ENCODE results near the gene PHF2.
"Not testable (repeated sequence)": the region's sequence is repeated elsewhere in the genome, so short reads cannot be mapped to it uniquely, and the experiment has no call there.

Gene PHF2

GRCh38 chr9:93665128-93665636, 88.8 kb downstream of the PHF2 start:
- no peak for TF ChIP-seq GATA1 (IDR thresholded peaks at IDR 0.05; ENCODE audit: low read depth, low read length)
- TF ChIP-seq POLR2A (IDR thresholded peaks at IDR 0.05; ENCODE audit: low read length) = no peak
- DNase-seq = no peak

- TF ChIP-seq POLR2A (IDR thresholded peaks at IDR 0.05; ENCODE audit: low read length) = no peak
- no peak for TF ChIP-seq GATA1 (IDR thresholded peaks at IDR 0.05; ENCODE audit: low read depth, low read length)
- DNase-seq = no peak
Measured at GRCh38 chr9:93665637-93666438, 89.5 kb downstream of the PHF2 start.

DNA sequence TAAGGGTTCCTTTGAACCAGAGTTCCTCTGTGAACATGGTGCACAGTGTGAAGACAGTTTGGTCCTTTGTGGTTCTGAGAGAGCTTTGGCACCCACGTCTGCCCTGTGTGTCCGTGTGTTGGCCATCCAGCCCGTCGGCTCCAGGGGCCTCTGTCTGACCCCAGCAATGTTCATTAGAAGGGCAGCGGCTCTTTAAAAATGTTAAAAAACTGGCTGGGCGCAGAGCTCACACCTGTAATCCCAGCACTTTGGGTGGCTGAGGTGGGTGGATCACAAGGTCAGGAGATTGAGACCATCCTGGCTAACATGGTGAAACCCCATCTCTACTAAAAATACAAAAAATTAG, 90.0 kb downstream of the PHF2 start:
- not testable (repeated sequence) for DNase-seq

GRCh38 chr9:93667006-93667405, 90.6 kb downstream of the PHF2 start:
- TF ChIP-seq GATA1 (IDR thresholded peaks at IDR 0.05; ENCODE audit: low read depth, low read length) (no peak), POLR2A (IDR thresholded peaks at IDR 0.05; ENCODE audit: low read length) (no peak)
- no peak for DNase-seq

GRCh38 chr9:93667627-93668026, 91.2 kb downstream of the PHF2 start:
- no peak for DNase-seq
- no peak for TF ChIP-seq GATA1 (IDR thresholded peaks at IDR 0.05; ENCODE audit: low read depth, low read length)

GRCh38 chr9:93668261-93668871, 92.0 kb downstream of the PHF2 start:
- no peak for DNase-seq
- TF ChIP-seq POLR2A (IDR thresholded peaks at IDR 0.05; ENCODE audit: low read length) = no peak
- no peak for TF ChIP-seq GATA1 (IDR thresholded peaks at IDR 0.05; ENCODE audit: low read depth, low read length)

DNA sequence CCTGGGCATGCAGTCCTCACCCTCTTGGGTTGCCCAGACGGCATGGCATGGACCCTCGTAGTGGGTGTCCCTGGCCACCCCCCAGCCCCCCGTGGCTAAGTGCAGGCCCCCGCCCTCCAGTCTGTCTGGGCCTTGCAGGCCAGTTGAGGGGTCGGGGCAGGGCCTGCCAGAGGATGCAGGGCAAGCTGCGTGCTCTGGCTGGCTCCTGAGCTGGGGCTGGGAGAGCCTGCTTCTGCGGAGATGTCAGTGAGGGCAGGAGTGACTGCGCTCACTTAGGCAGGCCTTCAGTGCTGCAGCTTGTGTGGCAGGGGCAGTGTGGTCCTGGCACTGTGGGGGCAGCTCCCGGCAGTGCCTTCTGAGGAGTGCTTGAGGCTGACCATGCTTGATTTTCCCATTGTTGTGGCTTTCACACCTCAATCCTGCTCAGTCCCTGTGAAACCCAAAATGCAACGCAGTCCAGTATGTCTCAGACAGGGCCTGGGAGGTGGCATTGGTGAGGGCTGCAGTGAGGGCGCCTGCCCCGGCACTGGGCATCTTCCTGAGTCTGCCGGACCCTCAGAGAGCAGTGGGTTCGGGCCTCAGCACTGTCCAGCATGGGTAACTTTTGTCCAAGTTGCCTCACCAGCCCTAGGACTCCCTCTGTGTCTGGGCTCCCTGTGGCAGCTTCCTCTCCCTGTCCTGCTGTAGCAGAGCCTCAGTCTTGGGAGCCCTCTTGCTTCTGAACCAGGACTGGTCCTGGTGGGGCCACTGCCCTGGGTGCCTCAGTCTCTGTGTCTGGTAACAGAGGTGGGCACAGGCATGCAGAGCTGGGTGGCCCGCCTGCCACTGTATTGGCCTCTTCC, 93.0 kb downstream of the PHF2 start:
- no peak for TF ChIP-seq GATA1 (IDR thresholded peaks at IDR 0.05; ENCODE audit: low read depth, low read length)
- peak in 1 of 2 experiments; percentile 43 for DNase-seq

- DNase-seq = peak; percentile 21 to 43
- TF ChIP-seq POLR2A (IDR thresholded peaks at IDR 0.05; ENCODE audit: low read length) = no peak
- TF ChIP-seq GATA1 (IDR thresholded peaks at IDR 0.05; ENCODE audit: low read depth, low read length) = no peak
Measured at GRCh38 chr9:93669958-93670207, 93.5 kb downstream of the PHF2 start.

DNA sequence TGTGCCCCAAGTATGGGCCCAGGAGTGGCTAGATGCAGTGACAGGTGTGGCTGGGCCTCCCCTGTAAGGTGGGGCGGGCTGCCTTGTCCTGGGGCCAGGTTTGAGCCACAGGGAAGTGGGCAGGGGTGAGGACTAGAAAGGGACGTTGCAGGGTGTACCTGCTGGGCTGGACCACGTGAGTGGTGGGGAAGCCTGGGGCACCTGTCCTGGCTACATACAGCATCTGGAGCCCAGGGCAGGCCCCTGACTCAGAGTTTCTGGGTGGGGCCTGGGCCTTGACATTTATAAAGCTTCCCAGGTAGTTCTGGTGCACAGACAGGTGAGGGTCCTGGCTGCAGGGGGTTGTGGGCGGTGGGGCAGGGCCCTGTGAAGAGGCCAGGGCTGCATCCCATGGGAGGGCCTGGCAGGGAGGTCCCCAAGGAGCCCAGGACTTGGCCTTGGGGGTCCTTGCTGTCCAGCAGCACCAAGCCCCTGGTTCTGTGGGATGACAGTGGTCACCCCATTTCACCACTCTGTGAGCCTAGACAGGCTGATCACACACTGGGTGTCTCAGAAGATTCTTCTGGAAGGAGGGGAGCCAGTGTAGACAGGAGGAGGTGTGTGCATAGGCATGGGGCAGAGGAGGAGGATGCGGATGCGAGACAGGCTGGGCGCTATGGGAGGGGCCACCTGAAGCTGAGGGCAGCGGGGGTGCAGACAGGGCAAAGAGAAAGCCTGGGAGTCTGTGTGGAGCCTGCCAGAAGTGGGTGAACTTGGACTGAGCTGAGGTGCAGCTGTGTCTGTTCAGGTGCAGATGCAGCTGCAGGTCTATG, 94.0 kb downstream of the PHF2 start:
- peak; percentile 71 to 88 for DNase-seq
- no peak for TF ChIP-seq GATA1 (IDR thresholded peaks at IDR 0.05; ENCODE audit: low read depth, low read length)
- TF ChIP-seq POLR2A (IDR thresholded peaks at IDR 0.05; ENCODE audit: low read length) = no peak

GRCh38 chr9:93671020-93671338, 94.6 kb downstream of the PHF2 start:
- no peak for TF ChIP-seq POLR2A (IDR thresholded peaks at IDR 0.05; ENCODE audit: low read length)
- no peak for TF ChIP-seq GATA1 (IDR thresholded peaks at IDR 0.05; ENCODE audit: low read depth, low read length)
- no peak for DNase-seq

DNA sequence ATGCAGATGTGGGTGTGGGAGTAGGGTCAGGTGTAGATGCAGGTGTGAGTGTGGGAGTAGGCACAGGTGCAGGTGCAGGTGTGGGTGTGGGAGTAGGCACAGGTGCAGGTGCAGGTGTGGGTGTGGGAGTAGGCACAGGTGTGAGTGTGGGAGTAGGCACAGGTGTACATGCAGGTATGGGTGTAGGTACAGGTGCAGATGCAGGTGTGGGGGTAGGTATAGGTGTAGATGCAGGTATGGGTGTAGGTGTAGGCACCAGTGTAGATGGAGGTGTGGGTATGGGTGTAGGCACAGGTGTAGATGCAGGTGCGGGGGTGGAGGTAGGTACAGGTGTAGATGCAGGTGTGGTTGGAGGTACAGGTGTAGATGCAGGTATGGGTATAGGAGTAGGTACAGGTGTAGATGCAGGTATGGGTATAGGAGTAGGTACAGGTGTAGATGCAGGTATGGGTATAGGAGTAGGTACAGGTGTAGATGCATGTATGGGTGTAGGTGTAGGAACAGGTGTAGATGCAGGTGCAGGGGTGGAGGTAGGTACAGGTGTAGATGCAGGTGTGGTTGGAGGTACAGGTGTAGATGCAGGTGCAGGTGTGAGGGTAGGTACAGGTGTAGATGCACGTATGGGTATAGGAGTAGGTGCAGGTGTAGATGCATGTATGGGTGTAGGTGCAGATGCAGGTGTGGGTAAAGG, 96.1 kb downstream of the PHF2 start:
- peak; percentile 52 to 68 for DNase-seq

GRCh38 chr9:93673021-93673838, 96.8 kb downstream of the PHF2 start:
- TF ChIP-seq POLR2A (IDR thresholded peaks at IDR 0.05; ENCODE audit: low read length) (no peak), GATA1 (IDR thresholded peaks at IDR 0.05; ENCODE audit: low read depth, low read length) (no peak)
- DNase-seq = peak; percentile 47 to 49

DNA sequence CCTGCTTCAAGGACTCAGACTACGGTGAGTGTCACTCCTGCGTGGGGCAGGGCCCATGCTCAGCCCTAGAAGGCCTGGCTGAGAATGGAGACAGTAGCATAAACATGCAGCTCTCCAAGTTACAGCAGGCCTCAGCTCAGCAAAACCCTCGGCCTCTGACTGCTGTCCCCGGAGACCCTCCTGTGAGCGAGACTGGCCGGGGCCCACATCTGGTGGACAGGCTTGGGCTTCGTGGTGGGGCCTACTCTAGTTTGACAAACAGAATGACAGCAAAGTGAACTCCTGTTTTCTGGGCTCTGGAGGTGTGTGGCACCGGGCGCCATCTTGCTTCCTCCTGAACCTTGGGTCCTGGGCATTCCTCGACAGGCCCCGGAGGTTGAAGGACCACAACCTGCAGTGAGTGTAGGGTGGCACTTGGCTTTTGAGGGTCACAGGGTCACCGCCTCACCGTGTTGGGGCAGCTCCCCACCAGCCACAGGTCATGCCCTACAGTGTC, 97.5 kb downstream of the PHF2 start:
- DNase-seq = peak; percentile 32 to 43

More for the DNA sequence above, 97.5 kb downstream of the PHF2 start:
- TF ChIP-seq POLR2A (IDR thresholded peaks at IDR 0.05; ENCODE audit: low read length) = no peak
- TF ChIP-seq GATA1 (IDR thresholded peaks at IDR 0.05; ENCODE audit: low read depth, low read length) = no peak
